GM23338 (cell line): ENCODE measurements around the gene EXPH5. TPM values are rescaled to one million over a fixed set of nuclear protein-coding genes. Genes with fewer than 3 reads are reported as not detected.
A peak's percentile ranks its signal among the peaks of the same experiment; 100 is the strongest.

Experiments
- ATAC-seq: fragments of 200-7000 bp; cut with Tn5 transposase; 3 replicates; pipeline ENCODE4 v1.9.1; 2020
- DNase-seq: peaks from one replicate; pipeline ENCODE4 v3.0.0-alpha.2; 2015; ENCODE audit warnings: low spot score
- H2AFZ ChIP-seq: fragments of 200-600 bp; sonication (generic); 2 replicates; pipeline ENCODE4 v1.8.0; 2016; ENCODE audit warnings: antibody characterized with exemption, mild to moderate bottlenecking, moderate library complexity
- H3F3A ChIP-seq: fragments of 200-600 bp; sonication (generic); replicated peaks from 2 replicates; pipeline ENCODE4 v1.8.0; 2017; ENCODE audit warnings: antibody characterized with exemption, mixed run types, low read depth
- H3K27ac ChIP-seq: fragments of 200-600 bp; sonication (generic); 2 replicates; pipeline ENCODE4 v1.6.1; 2016; ENCODE audit warnings: low read depth
- H3K27me3 ChIP-seq: fragments of 200-600 bp; sonication (generic); 2 replicates; pipeline ENCODE4 v1.8.0; 2016; ENCODE audit warnings: mild to moderate bottlenecking, mixed run types, moderate library complexity; ENCODE audit not compliant: insufficient read depth
- H3K36me3 ChIP-seq: fragments of 200-600 bp; sonication (generic); 2 replicates; pipeline ENCODE4 v1.8.0; 2016; ENCODE audit warnings: mild to moderate bottlenecking; ENCODE audit not compliant: insufficient read depth
- H3K4me1 ChIP-seq: fragments of 200-600 bp; sonication (generic); 2 replicates; pipeline ENCODE4 v1.8.0; 2016; ENCODE audit warnings: mild to moderate bottlenecking, moderate library complexity; ENCODE audit not compliant: insufficient read depth
- H3K4me2 ChIP-seq: fragments of 200-600 bp; sonication (generic); 2 replicates; pipeline ENCODE4 v1.7.1; 2017; ENCODE audit warnings: mixed run types
- H3K4me3 ChIP-seq: fragments of 200-600 bp; sonication (generic); 2 replicates; pipeline ENCODE4 v1.6.1; 2016; ENCODE audit warnings: mixed run types
- H3K79me2 ChIP-seq: fragments of 200-600 bp; sonication (generic); replicated peaks from 2 replicates; pipeline ENCODE4 v1.8.0; 2017; ENCODE audit warnings: mild to moderate bottlenecking; ENCODE audit not compliant: insufficient read depth
- H3K9me2 ChIP-seq: fragments of 200-600 bp; sonication (generic); 2 replicates; pipeline ENCODE4 v1.8.0; 2017; ENCODE audit not compliant: insufficient read depth
- H4K20me1 ChIP-seq: fragments of 200-600 bp; sonication (generic); replicated peaks from 2 replicates; pipeline ENCODE4 v1.8.0; 2017; ENCODE audit warnings: mild to moderate bottlenecking; ENCODE audit not compliant: insufficient read depth
- H3K27ac Mint-ChIP-seq: 2 replicates; pipeline ENCODE4 v1.8.0; 2020; ENCODE audit warnings: inconsistent platforms, mild to moderate bottlenecking, moderate library complexity, mixed read lengths
- H3K27me3 Mint-ChIP-seq: 3 replicates; pipeline ENCODE4 v1.8.0; 2022; ENCODE audit warnings: low read depth, mild to moderate bottlenecking, moderate library complexity, mixed read lengths, inconsistent platforms; ENCODE audit not compliant: insufficient read depth, poor library complexity
- H3K36me3 Mint-ChIP-seq: 3 replicates; pipeline ENCODE4 v1.8.0; 2021; ENCODE audit warnings: low read depth, mild to moderate bottlenecking, inconsistent platforms, moderate library complexity, mixed read lengths
- H3K4me1 Mint-ChIP-seq: 3 replicates; pipeline ENCODE4 v1.8.0; 2020; ENCODE audit warnings: mild to moderate bottlenecking, inconsistent platforms, mixed read lengths
- H3K4me3 Mint-ChIP-seq: 3 replicates; pipeline ENCODE4 v1.8.0; 2021; ENCODE audit warnings: moderate library complexity, mild to moderate bottlenecking, inconsistent platforms, mixed read lengths
- H3K9me3 Mint-ChIP-seq: 3 replicates; pipeline ENCODE4 v1.8.0; 2020; ENCODE audit warnings: moderate library complexity, mild to moderate bottlenecking, inconsistent platforms, mixed read lengths
- EZH2 ChIP-seq: fragments of 200-600 bp; sonication (generic); IDR thresholded peaks from one replicate; pipeline ENCODE4 v1.8.0; 2017; ENCODE audit warnings: antibody characterized with exemption, mild to moderate bottlenecking, low read depth; ENCODE audit not compliant: unreplicated experiment
- EZH2phosphoT487 ChIP-seq: fragments of 200-600 bp; sonication (generic); IDR thresholded peaks from one replicate; pipeline ENCODE4 v1.8.1; 2018; ENCODE audit warnings: antibody characterized with exemption; ENCODE audit not compliant: unreplicated experiment
- NANOG ChIP-seq: IDR thresholded peaks from 2 replicates; pipeline ENCODE4 v1.6.1; 2016; ENCODE audit warnings: antibody characterized with exemption, borderline replicate concordance
- POLR2AphosphoS5 ChIP-seq: IDR thresholded peaks from 2 replicates; pipeline ENCODE4 v1.6.1; 2016; ENCODE audit warnings: antibody characterized with exemption, low read depth
- ZNF114 ChIP-seq: fragments of 250-450 bp; sonication (Bioruptor Pico); IDR thresholded peaks from 2 replicates; pipeline ENCODE4 v1.5.0; 2020; ENCODE audit warnings: mild to moderate bottlenecking, moderate library complexity
- ZNF331 ChIP-seq: fragments of 250-450 bp; sonication (Bioruptor Pico); IDR thresholded peaks from 2 replicates; pipeline ENCODE4 v1.5.0; 2020; ENCODE audit warnings: low read depth, mild to moderate bottlenecking, moderate library complexity
- polyA plus RNA-seq: library from polyadenylated mRNA; unstranded; fragments of >200 nt; fragmentation: Nextera tagmentation; extraction: Ambion mirVana; gene quantifications from 2 replicates; pipeline ENCODE4 v1.2.1, GENCODE V29; 2016
- total RNA-seq: library from RNA; depleted of rRNA; stranded (reverse); fragments of >200 nt; shearing (Covaris generic); gene quantifications from 2 replicates; pipeline ENCODE4 v1.2.3, GENCODE V29; 2014
- TF ChIP-seq, protein P1 (sequence below): fragments of 250-450 bp; sonication (Bioruptor Pico); IDR thresholded peaks from 2 replicates; pipeline ENCODE4 v1.5.0; 2020; ENCODE audit warnings: mild to moderate bottlenecking, moderate library complexity
- TF ChIP-seq, protein P2 (sequence below): IDR thresholded peaks from 2 replicates; pipeline ENCODE4 v1.6.1; 2016; ENCODE audit warnings: antibody characterized with exemption
- TF ChIP-seq, protein P3 (sequence below): IDR thresholded peaks from one replicate; pipeline ENCODE4 v1.6.1; 2018; ENCODE audit warnings: antibody characterized with exemption; ENCODE audit not compliant: unreplicated experiment
- TF ChIP-seq, protein P4 (sequence below), 2 experiments: fragments of 200-600 bp in 1 of 2; sonication (generic) in 1 of 2; conservative IDR thresholded peaks; 2 replicates each; pipeline versions ENCODE4 v1.5.1 to v1.6.1; 2016 to 2017; ENCODE audit warnings: antibody characterized with exemption in 2 of 2, low read depth in 2 of 2, mild to moderate bottlenecking in 2 of 2, moderate library complexity in 1 of 2

Gene EXPH5
- total and polyA plus RNA-seq, 2 experiments from 2014 or later: 3.6 to 12.6 TPM

DNA sequence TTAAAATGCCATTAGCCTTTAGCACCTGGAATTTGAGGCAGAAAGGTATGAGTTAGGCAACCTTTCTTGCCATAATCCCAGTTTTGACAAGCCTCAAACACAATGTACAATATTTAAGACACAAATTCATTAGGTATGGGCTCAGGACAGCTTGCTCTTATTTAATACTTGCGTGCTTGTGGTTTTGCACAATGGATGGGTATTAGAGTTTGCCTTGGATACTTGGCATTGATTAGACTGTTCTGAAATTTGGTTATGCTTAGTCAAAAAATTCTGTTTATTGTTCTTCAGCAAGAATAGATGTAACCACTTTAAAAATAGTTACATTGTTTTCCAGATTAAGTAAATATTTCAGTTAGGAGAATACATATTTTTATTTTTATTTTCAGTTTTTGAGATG, 120.9 kb downstream of the EXPH5 start (continued):
- TF ChIP-seq, protein P1, sequence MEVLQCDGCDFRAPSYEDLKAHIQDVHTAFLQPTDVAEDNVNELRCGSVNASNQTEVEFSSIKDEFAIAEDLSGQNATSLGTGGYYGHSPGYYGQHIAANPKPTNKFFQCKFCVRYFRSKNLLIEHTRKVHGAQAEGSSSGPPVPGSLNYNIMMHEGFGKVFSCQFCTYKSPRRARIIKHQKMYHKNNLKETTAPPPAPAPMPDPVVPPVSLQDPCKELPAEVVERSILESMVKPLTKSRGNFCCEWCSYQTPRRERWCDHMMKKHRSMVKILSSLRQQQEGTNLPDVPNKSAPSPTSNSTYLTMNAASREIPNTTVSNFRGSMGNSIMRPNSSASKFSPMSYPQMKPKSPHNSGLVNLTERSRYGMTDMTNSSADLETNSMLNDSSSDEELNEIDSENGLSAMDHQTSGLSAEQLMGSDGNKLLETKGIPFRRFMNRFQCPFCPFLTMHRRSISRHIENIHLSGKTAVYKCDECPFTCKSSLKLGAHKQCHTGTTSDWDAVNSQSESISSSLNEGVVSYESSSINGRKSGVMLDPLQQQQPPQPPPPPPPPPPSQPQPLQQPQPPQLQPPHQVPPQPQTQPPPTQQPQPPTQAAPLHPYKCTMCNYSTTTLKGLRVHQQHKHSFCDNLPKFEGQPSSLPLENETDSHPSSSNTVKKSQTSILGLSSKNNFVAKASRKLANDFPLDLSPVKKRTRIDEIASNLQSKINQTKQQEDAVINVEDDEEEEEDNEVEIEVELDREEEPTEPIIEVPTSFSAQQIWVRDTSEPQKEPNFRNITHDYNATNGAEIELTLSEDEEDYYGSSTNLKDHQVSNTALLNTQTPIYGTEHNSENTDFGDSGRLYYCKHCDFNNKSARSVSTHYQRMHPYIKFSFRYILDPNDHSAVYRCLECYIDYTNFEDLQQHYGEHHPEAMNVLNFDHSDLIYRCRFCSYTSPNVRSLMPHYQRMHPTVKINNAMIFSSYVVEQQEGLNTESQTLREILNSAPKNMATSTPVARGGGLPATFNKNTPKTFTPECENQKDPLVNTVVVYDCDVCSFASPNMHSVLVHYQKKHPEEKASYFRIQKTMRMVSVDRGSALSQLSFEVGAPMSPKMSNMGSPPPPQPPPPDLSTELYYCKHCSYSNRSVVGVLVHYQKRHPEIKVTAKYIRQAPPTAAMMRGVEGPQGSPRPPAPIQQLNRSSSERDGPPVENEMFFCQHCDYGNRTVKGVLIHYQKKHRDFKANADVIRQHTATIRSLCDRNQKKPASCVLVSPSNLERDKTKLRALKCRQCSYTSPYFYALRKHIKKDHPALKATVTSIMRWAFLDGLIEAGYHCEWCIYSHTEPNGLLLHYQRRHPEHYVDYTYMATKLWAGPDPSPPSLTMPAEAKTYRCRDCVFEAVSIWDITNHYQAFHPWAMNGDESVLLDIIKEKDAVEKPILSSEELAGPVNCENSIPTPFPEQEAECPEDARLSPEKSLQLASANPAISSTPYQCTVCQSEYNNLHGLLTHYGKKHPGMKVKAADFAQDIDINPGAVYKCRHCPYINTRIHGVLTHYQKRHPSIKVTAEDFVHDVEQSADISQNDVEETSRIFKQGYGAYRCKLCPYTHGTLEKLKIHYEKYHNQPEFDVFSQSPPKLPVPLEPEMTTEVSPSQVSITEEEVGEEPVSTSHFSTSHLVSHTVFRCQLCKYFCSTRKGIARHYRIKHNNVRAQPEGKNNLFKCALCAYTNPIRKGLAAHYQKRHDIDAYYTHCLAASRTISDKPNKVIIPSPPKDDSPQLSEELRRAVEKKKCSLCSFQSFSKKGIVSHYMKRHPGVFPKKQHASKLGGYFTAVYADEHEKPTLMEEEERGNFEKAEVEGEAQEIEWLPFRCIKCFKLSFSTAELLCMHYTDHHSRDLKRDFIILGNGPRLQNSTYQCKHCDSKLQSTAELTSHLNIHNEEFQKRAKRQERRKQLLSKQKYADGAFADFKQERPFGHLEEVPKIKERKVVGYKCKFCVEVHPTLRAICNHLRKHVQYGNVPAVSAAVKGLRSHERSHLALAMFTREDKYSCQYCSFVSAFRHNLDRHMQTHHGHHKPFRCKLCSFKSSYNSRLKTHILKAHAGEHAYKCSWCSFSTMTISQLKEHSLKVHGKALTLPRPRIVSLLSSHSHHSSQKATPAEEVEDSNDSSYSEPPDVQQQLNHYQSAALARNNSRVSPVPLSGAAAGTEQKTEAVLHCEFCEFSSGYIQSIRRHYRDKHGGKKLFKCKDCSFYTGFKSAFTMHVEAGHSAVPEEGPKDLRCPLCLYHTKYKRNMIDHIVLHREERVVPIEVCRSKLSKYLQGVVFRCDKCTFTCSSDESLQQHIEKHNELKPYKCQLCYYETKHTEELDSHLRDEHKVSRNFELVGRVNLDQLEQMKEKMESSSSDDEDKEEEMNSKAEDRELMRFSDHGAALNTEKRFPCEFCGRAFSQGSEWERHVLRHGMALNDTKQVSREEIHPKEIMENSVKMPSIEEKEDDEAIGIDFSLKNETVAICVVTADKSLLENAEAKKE (CRISPR knock-in tag): no peak
- no peak for TF ChIP-seq ZNF331
- TF ChIP-seq, protein P2, sequence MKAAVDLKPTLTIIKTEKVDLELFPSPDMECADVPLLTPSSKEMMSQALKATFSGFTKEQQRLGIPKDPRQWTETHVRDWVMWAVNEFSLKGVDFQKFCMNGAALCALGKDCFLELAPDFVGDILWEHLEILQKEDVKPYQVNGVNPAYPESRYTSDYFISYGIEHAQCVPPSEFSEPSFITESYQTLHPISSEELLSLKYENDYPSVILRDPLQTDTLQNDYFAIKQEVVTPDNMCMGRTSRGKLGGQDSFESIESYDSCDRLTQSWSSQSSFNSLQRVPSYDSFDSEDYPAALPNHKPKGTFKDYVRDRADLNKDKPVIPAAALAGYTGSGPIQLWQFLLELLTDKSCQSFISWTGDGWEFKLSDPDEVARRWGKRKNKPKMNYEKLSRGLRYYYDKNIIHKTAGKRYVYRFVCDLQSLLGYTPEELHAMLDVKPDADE: no peak

DNA sequence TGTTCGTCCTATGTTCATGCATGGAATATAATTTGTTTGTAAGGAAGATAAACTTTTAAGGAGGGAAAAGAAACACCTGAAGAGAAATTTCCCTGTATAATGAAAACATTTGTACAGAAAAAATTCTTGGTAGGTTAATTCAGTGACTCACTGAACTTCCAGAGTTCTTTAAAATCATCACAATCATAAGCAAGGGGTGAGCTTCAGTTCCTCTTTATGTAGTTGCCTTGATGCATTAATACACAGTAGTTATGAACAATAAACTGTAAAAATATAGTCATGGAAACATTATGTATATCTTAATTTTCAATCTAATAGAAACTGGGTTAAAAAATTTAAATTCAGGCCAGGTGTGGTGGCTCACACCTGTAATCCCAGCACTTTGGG, 125.1 kb downstream of the EXPH5 start:
- peak overlapping the region; percentile 86 for H2AFZ ChIP-seq
- ATAC-seq (no peak), DNase-seq (no peak)
- H3K9me2 ChIP-seq: no peaks in the 10 kb centered on the region
- no peaks in the 10 kb centered on the region for H3F3A ChIP-seq
- no peaks in the 10 kb centered on the region for H3K27me3 ChIP-seq
- no peaks in the 10 kb centered on the region for H3K79me2 ChIP-seq
- H3K4me2 ChIP-seq: no peak overlapping the region
- peaks cover 10% of the 10 kb centered on the region for H3K27me3 Mint-ChIP-seq
- H3K4me3 Mint-ChIP-seq: no peak overlapping the region
- H3K36me3 ChIP-seq: no peaks in the 10 kb centered on the region
- no peaks in the 10 kb centered on the region for H3K36me3 Mint-ChIP-seq
- no peaks in the 10 kb centered on the region for H3K4me1 ChIP-seq
- H3K27ac ChIP-seq: no peak overlapping the region
- no peak for TF ChIP-seq POLR2AphosphoS5
- no peak for TF ChIP-seq EZH2phosphoT487
- TF ChIP-seq ZNF114: no peak
- TF ChIP-seq ZNF331: no peak
- no peak for TF ChIP-seq EZH2
- TF ChIP-seq, protein P2: no peak
- TF ChIP-seq, protein P3, sequence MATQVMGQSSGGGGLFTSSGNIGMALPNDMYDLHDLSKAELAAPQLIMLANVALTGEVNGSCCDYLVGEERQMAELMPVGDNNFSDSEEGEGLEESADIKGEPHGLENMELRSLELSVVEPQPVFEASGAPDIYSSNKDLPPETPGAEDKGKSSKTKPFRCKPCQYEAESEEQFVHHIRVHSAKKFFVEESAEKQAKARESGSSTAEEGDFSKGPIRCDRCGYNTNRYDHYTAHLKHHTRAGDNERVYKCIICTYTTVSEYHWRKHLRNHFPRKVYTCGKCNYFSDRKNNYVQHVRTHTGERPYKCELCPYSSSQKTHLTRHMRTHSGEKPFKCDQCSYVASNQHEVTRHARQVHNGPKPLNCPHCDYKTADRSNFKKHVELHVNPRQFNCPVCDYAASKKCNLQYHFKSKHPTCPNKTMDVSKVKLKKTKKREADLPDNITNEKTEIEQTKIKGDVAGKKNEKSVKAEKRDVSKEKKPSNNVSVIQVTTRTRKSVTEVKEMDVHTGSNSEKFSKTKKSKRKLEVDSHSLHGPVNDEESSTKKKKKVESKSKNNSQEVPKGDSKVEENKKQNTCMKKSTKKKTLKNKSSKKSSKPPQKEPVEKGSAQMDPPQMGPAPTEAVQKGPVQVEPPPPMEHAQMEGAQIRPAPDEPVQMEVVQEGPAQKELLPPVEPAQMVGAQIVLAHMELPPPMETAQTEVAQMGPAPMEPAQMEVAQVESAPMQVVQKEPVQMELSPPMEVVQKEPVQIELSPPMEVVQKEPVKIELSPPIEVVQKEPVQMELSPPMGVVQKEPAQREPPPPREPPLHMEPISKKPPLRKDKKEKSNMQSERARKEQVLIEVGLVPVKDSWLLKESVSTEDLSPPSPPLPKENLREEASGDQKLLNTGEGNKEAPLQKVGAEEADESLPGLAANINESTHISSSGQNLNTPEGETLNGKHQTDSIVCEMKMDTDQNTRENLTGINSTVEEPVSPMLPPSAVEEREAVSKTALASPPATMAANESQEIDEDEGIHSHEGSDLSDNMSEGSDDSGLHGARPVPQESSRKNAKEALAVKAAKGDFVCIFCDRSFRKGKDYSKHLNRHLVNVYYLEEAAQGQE: no peak
- no peak for TF ChIP-seq NANOG
- TF ChIP-seq, protein P4, sequence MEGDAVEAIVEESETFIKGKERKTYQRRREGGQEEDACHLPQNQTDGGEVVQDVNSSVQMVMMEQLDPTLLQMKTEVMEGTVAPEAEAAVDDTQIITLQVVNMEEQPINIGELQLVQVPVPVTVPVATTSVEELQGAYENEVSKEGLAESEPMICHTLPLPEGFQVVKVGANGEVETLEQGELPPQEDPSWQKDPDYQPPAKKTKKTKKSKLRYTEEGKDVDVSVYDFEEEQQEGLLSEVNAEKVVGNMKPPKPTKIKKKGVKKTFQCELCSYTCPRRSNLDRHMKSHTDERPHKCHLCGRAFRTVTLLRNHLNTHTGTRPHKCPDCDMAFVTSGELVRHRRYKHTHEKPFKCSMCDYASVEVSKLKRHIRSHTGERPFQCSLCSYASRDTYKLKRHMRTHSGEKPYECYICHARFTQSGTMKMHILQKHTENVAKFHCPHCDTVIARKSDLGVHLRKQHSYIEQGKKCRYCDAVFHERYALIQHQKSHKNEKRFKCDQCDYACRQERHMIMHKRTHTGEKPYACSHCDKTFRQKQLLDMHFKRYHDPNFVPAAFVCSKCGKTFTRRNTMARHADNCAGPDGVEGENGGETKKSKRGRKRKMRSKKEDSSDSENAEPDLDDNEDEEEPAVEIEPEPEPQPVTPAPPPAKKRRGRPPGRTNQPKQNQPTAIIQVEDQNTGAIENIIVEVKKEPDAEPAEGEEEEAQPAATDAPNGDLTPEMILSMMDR (conservative IDR thresholded peaks at IDR 0.05; ENCODE audit: low read depth in 2 of 2): no peak
- H3K4me3 ChIP-seq: no peak overlapping the region
- no peak overlapping the region for H3K27ac Mint-ChIP-seq
- no peaks in the 10 kb centered on the region for H3K4me1 Mint-ChIP-seq
- no peaks in the 10 kb centered on the region; the same call in 2 of the 3 replicates for H3K9me3 Mint-ChIP-seq
- H4K20me1 ChIP-seq: no peaks in the 10 kb centered on the region
